Forelimb muscle (tissue), 1 donor: Measurements from ENCODE around the gene TSPYL6. TPM values are rescaled to one million over a fixed set of nuclear protein-coding genes. Genes with fewer than 3 reads are reported as not detected.

ENCODE experiments used
- DNase-seq: peaks from one replicate; pipeline ENCODE4 v3.0.0-alpha.2; 2013; ENCODE audit warnings: low read depth
- polyA plus RNA-seq: library from polyadenylated mRNA; unstranded; fragments of 120-200 nt; gene quantifications from one replicate; pipeline ENCODE4 v1.2.1, GENCODE V29; 2013; ENCODE audit not compliant: insufficient read length

Gene TSPYL6
- polyA plus RNA-seq, 1 donor = 0.10 TPM

GRCh38 chr2:54258166-54258565, 2.1 kb upstream of the TSPYL6 start:
- no peak for DNase-seq

- no peak for DNase-seq
Measured at GRCh38 chr2:54255230-54256090, 569 bp downstream of the TSPYL6 start.

GRCh38 chr2:54254180-54254579, 1.8 kb downstream of the TSPYL6 start:
- no peak for DNase-seq

GRCh38 chr2:54249629-54250028, 6.4 kb downstream of the TSPYL6 start:
- no peak for DNase-seq

- DNase-seq = peak; percentile 40
Measured at GRCh38 chr2:54247115-54247514, 8.9 kb downstream of the TSPYL6 start.

GRCh38 chr2:54240515-54241469, 15.2 kb downstream of the TSPYL6 start:
- peak; percentile 58 for DNase-seq

GRCh38 chr2:54239427-54239826, 16.6 kb downstream of the TSPYL6 start:
- no peak for DNase-seq

GRCh38 chr2:54237428-54237827, 18.6 kb downstream of the TSPYL6 start:
- no peak for DNase-seq

- no peak for DNase-seq
Measured at GRCh38 chr2:54233832-54234649, 22.0 kb downstream of the TSPYL6 start.

GRCh38 chr2:54228945-54229344, 27.1 kb downstream of the TSPYL6 start:
- DNase-seq = no peak

- DNase-seq = no peak
Measured at GRCh38 chr2:54227798-54228197, 28.2 kb downstream of the TSPYL6 start.

GRCh38 chr2:54226260-54226659, 29.8 kb downstream of the TSPYL6 start:
- no peak for DNase-seq

- DNase-seq = no peak
Measured at GRCh38 chr2:54224997-54225396, 31.0 kb downstream of the TSPYL6 start.

- no peak for DNase-seq
Measured at GRCh38 chr2:54213082-54213481, 42.9 kb downstream of the TSPYL6 start.

GRCh38 chr2:54212456-54212855, 43.6 kb downstream of the TSPYL6 start:
- no peak for DNase-seq

GRCh38 chr2:54209379-54209778, 46.6 kb downstream of the TSPYL6 start:
- no peak for DNase-seq

- no peak for DNase-seq
Measured at GRCh38 chr2:54208364-54209240, 47.4 kb downstream of the TSPYL6 start.

- no peak for DNase-seq
Measured at GRCh38 chr2:54207666-54208195, 48.3 kb downstream of the TSPYL6 start.

- no peak for DNase-seq
Measured at GRCh38 chr2:54206596-54206995, 49.4 kb downstream of the TSPYL6 start.

GRCh38 chr2:54204476-54204875, 51.6 kb downstream of the TSPYL6 start:
- DNase-seq = no peak
